ENCODE results near the gene GALNT1.

GALNT1 gene

GRCh38 chr18:35610089-35610488 is 28.5 kb downstream of the GALNT1 start:
- no peak for TF ChIP-seq CTCF (conservative IDR thresholded peaks at IDR 0.05)
- H3K27ac ChIP-seq = peak overlapping the region; percentile 44

GRCh38 chr18:35610724-35611123 is 29.2 kb downstream of the GALNT1 start:
- H3K27ac ChIP-seq = peak overlapping the region; percentile 44
- no peak for TF ChIP-seq CTCF (conservative IDR thresholded peaks at IDR 0.05)

GRCh38 chr18:35611518-35611917 is 30.0 kb downstream of the GALNT1 start:
- no peak for TF ChIP-seq CTCF (conservative IDR thresholded peaks at IDR 0.05)
- peak overlapping the region; percentile 44; the same call in 1 of the 2 replicates for H3K27ac ChIP-seq

- H3K27ac ChIP-seq = no peak overlapping the region
- TF ChIP-seq CTCF (conservative IDR thresholded peaks at IDR 0.05) = no peak
Measured at GRCh38 chr18:35616074-35616473, 34.5 kb downstream of the GALNT1 start.

- no peak overlapping the region for H3K27ac ChIP-seq
- TF ChIP-seq CTCF (conservative IDR thresholded peaks at IDR 0.05) = no peak
Measured at GRCh38 chr18:35616664-35617423, 35.3 kb downstream of the GALNT1 start.

GRCh38 chr18:35617865-35618264 is 36.3 kb downstream of the GALNT1 start:
- TF ChIP-seq CTCF (conservative IDR thresholded peaks at IDR 0.05) = no peak
- H3K27ac ChIP-seq = no peak overlapping the region

GRCh38 chr18:35618289-35618688 is 36.7 kb downstream of the GALNT1 start:
- no peak overlapping the region for H3K27ac ChIP-seq
- TF ChIP-seq CTCF (conservative IDR thresholded peaks at IDR 0.05) = no peak
